ENCODE results near the gene SLC9A9. TPM values are rescaled to one million over a fixed set of nuclear protein-coding genes. Genes with fewer than 3 reads are reported as not detected.

The SLC9A9 gene
- total RNA-seq, 6 experiments from 2014 or later, result 0.10 to 0.55 (median 0.33) TPM; not detected in 2

GRCh38 chr3:143412084-143412483, 436.2 kb downstream of the SLC9A9 start:
- DNase-seq, result no peak
- H3K9me3 Mint-ChIP-seq, result no peaks in the 10 kb centered on the region
- no peak overlapping the region for H3K27ac Mint-ChIP-seq
- H3K4me3 Mint-ChIP-seq, result no peak overlapping the region
- H3K4me1 Mint-ChIP-seq (ENCODE audit: low read depth), result no peaks in the 10 kb centered on the region; the same call in 1 of the 2 replicates
- H3K27me3 Mint-ChIP-seq (ENCODE audit: insufficient read depth), result peaks cover 10% of the 10 kb centered on the region; the same call in 1 of the 2 replicates
- TF ChIP-seq, protein P1, sequence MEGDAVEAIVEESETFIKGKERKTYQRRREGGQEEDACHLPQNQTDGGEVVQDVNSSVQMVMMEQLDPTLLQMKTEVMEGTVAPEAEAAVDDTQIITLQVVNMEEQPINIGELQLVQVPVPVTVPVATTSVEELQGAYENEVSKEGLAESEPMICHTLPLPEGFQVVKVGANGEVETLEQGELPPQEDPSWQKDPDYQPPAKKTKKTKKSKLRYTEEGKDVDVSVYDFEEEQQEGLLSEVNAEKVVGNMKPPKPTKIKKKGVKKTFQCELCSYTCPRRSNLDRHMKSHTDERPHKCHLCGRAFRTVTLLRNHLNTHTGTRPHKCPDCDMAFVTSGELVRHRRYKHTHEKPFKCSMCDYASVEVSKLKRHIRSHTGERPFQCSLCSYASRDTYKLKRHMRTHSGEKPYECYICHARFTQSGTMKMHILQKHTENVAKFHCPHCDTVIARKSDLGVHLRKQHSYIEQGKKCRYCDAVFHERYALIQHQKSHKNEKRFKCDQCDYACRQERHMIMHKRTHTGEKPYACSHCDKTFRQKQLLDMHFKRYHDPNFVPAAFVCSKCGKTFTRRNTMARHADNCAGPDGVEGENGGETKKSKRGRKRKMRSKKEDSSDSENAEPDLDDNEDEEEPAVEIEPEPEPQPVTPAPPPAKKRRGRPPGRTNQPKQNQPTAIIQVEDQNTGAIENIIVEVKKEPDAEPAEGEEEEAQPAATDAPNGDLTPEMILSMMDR (IDR thresholded peaks at IDR 0.05), result no peak
- no peaks in the 10 kb centered on the region for H3K36me3 Mint-ChIP-seq (ENCODE audit: low read depth)

DNA sequence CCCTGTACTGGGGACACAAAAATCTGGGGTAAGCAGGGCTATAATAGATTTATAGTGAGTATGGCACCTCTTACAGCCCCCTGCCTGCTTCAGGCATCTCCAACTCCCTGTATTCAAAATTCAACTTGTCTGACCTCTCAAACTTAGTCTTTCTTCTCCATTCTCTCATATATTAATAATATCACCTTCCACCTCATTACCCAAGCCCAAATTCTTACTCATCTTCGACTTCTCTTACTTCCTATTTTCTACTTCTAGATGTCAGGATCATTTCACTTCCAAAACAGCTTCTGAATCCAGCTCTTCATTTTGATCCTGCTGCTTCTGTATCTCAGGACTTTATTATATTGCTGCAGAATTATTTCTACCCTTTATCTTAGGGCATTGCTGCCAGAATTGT, 438.0 kb downstream of the SLC9A9 start:
- Mint-ChIP-seq H3K4me1 (ENCODE audit: low read depth) (no peaks in the 10 kb centered on the region), H3K9me3 (no peaks in the 10 kb centered on the region), H3K4me3 (no peak overlapping the region), H3K36me3 (ENCODE audit: low read depth) (no peaks in the 10 kb centered on the region), H3K27me3 (ENCODE audit: insufficient read depth) (peaks cover 8% of the 10 kb centered on the region; the same call in 1 of the 2 replicates), H3K27ac (no peak overlapping the region)
- DNase-seq, result no peak
- TF ChIP-seq, protein P1 (IDR thresholded peaks at IDR 0.05), result no peak

- Mint-ChIP-seq H3K27me3 (ENCODE audit: insufficient read depth) (peaks cover 6% of the 10 kb centered on the region; the same call in 1 of the 2 replicates), H3K36me3 (ENCODE audit: low read depth) (no peaks in the 10 kb centered on the region), H3K27ac (no peak overlapping the region), H3K4me3 (no peak overlapping the region), H3K4me1 (ENCODE audit: low read depth) (no peaks in the 10 kb centered on the region), H3K9me3 (no peaks in the 10 kb centered on the region; the same call in 1 of the 2 replicates)
- DNase-seq, result no peak
- TF ChIP-seq, protein P1 (IDR thresholded peaks at IDR 0.05), result no peak
Observed at GRCh38 chr3:143408771-143409170, 439.5 kb downstream of the SLC9A9 start.

- Mint-ChIP-seq H3K9me3 (no peaks in the 10 kb centered on the region; the same call in 1 of the 2 replicates), H3K4me3 (no peak overlapping the region), H3K36me3 (ENCODE audit: low read depth) (no peaks in the 10 kb centered on the region), H3K27me3 (ENCODE audit: insufficient read depth) (0 out of 2 replicates have a peak, but pooled peaks cover 2% of the 10 kb centered on the region), H3K27ac (no peak overlapping the region), H3K4me1 (ENCODE audit: low read depth) (no peaks in the 10 kb centered on the region)
- no peak for DNase-seq
- TF ChIP-seq, protein P1 (IDR thresholded peaks at IDR 0.05), result no peak
Observed at GRCh38 chr3:143402602-143403001, 445.7 kb downstream of the SLC9A9 start.

DNA sequence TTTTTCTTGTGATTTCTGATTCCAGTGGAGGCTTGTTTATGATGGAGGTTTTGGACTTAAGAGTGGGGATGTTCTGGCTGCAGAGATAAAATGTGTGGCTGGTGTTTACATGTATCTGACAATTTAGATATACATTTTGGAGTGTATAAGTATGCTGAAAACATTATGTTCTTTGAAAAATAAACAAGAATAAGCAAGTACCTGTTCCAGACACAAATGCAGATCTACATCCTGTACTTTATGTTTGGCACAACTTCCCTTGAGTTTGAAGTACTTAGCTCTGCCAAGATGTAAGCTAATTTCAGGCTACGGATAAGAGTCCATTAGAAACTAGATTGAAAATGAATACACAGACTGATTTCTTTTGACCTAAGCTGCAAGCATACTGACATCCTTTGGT, 451.5 kb downstream of the SLC9A9 start:
- Mint-ChIP-seq H3K4me3 (no peak overlapping the region), H3K27me3 (ENCODE audit: insufficient read depth) (peaks cover 3% of the 10 kb centered on the region; the same call in 1 of the 2 replicates), H3K27ac (no peak overlapping the region), H3K4me1 (ENCODE audit: low read depth) (no peaks in the 10 kb centered on the region), H3K36me3 (ENCODE audit: low read depth) (no peaks in the 10 kb centered on the region), H3K9me3 (no peaks in the 10 kb centered on the region)
- DNase-seq, result no peak
- TF ChIP-seq, protein P1 (IDR thresholded peaks at IDR 0.05), result no peak
